Caki2 (cell line): ENCODE measurements around the gene DCXR. TPM values are rescaled to one million over a fixed set of nuclear protein-coding genes. Genes with fewer than 3 reads are reported as not detected.

ENCODE experiments used
- DNase-seq: peaks from one replicate; pipeline ENCODE4 v3.0.0-alpha.2; 2015; ENCODE audit warnings: low read depth
- in situ Hi-C: cut with HindIII; loops from 2 replicates; pipeline ENCODE4 v1.10.0; 2016; ENCODE audit warnings: low sequenced_read_pairs, low pct_unique_long_range_greater_than_20kb, mixed read lengths
- total RNA-seq: library from RNA; depleted of rRNA; stranded (reverse); fragments of >200 nt; shearing (Covaris generic); gene quantifications from 2 replicates; pipeline ENCODE4 v1.2.3, GENCODE V29; 2014; ENCODE audit warnings: low replicate concordance

The DCXR gene
- total RNA-seq, 1 experiment from 2014 or later: 98.4 TPM

DNA sequence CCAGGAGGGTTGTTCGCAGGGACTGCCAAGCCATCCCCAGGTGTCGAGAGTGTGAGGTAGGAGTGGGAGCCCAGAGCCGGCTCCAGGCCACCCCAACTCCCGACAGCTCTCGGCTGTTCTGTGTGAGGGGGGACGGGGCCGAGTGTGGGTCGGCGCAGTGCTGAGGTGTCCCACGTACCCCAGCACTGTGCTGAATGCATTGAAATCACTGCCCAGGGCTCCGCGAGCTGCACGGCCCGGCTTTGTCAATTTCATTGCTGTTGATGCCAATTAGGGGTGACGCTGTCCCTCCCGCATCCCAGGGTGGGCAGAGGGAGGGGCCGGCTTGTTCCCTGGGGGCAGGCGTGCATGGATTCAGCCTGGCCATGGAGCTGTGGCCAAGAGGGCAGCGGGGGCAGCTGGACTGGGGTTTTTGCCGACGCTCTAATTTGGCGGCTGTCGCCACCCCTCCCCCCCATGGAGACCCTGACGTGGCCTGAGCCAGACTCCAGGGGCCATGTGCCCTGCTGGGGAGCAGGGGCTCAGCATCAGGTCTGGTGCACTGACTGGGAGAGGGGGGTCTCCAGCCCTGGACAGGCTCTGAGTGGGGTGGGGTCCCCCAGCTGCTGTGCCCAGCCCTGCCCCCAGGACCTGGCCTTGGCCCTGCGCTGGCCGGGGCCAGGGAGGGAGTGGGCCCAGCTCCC is 29.1 kb downstream of the DCXR start:
- in situ Hi-C loops: no loop called here
- no peak for DNase-seq

DNA sequence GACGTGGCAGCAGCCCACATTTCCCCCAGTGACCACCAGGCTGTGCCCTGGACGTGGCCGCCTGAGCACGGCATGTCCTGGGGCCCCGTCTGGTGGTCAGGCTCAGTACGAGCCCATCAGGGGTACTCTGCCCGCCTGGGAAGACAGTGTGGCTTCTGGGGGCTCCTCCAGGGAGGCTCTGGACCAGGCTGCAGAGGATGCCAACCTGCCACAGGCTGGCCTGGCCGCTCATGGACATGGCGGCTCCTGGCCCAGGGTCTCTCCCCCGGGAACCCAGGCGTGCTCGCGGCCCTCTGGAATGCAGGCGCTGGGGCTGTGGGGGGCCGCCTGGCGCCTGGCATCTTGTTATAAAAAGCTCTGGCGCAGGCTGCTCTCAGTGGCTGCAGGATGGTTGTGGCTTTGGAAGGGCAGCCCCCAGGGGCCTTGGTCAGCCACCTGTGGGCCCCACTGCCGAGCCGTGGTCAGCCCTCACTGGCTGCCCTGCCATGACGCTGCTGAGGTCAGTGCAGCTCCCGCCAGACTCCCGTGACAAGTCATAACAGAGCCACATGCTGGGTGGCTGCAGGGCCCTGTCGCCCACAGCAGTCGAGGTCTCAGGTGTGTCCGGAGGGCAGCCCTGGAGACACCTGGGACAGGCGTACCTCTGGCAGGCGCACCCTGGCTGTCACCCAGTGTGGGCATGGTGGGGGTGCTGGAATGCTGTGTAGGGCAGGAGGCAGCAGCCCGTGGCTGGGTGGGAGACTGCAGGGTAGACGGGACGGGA is 29.8 kb downstream of the DCXR start:
- no peak for DNase-seq
- in situ Hi-C loops: no loop called here

DNA sequence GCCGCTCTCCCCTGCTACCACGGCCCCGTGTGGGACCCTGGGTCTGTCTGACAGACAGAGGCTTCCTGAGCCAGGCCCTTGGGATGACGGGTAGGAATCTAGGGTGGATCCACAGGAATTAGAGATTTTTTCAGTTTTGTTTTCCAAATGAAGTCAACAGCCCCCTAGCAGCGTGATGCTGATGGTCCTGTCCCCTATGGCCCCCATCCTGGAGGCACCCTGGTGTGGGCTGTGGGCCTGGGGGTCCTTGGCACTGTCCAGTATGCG is 30.3 kb downstream of the DCXR start:
- DNase-seq: no peak
- in situ Hi-C loops: no loop called here

DNA sequence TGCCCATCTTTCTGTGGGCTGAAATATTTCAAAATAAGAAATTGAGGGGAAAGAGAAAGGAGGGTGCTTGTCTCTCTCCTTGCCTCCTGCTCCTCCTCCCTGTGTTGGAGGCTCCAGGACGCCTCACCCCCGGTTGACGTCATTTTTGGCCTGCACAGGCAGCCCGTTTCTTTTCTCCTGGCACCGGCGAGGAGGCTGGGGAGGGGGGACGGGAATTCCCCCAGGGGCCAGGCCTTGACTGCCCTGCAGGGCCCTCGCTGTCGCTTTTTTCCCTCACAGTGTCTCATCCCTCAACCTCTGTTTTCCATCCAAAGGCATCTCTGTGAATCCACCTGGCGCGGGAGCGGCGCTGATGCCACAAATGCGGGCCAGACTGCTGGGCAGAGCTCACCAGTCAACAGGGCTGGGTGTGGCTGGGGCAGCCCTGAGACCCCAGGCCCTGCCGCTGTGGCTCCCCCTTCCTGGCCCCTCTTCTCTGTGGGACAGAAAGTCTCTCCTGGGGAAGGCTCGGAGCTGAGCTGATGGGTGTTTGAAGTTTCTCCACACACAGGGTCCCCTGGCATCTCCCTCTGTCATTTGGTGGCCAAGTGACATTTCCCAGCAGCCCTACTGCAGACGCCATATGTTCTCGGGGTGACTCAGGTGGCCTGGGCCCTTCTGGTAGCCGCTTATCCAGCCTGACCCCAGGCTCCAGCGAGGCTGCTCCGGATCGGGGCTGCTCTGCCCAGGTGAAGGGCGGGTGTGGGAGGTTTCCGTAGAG is 30.8 kb downstream of the DCXR start:
- no peak for DNase-seq
- in situ Hi-C loops: no loop called here

DNA sequence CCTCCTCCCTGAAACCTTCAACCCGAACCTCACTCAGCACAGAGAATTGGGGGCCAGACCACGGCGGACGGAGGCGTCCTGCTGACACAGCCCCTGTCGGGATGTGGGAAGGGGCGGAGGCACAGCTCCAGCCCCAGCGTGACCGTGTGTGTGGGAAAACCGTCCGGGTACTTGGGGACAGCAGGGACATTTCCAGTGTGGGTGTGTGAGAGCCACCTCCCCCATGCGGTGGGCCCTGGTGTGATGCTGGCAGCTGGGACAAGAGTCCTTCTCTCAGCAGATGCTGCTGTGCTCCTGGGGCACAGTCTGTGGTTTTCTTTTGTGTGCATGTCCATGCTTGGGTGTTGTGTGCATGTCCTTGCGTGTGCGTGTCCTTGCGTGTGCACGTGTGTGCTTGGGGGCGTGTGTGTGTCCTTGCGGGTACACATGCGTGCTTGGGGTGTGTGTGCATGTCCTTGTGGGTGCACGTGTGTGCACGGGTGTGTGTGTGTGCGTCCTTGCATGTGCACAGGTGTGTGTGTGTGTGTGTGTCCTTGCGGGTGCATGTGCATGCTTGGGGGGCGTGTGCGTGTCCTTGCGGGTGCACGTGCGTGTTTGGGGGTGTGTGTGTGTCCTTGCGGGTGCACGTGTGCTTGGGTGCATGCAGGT is 31.7 kb downstream of the DCXR start:
- no peak for DNase-seq
- in situ Hi-C loops: no loop called here

DNA sequence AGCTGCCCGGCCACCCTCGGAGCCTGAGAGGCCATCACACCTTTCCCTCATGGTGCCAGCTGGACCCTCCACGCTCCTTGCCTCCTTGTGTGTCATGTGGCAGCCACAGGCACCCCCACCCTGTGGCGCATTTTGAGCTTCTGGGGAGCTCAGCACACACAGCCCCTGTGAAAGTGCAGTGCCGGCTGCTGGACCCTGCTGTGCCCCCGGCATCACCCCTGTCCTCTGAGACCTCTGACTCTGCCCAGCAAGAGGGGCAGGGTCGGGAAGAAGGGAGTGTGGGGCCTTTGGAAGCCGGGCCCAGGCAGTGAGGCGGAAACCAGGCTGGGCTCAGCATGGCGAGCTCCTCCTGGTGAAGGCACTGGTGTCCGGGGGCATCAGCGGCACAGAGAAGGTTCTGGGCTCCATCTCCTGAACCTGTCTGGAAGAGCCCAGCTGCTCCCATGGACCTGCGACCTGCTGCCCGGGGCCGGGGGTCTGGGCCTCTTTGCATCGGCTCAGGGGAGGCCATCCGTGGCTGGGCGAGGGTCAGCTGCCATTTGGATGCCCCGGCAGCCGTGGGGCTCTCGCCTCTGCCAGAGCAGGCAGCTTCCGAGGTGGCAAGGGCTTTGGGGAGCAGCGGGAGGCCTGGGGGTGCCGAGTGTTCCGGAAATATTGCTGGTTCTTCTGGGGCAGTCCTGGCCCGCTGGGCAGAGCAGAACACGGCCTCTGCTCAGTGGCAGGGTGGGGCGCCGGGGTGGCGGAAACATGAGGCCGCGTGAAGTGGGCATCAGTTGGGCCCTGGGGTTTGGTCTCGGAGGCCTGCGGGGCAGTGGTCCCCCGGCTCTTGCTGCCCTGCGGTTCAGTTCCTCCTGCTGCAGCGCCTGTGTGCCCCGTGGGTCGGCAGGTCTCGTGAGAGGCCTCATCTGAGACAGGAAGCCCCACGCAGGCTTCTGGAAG is 32.7 kb downstream of the DCXR start:
- DNase-seq: no peak
- in situ Hi-C loops: no loop called here

DNA sequence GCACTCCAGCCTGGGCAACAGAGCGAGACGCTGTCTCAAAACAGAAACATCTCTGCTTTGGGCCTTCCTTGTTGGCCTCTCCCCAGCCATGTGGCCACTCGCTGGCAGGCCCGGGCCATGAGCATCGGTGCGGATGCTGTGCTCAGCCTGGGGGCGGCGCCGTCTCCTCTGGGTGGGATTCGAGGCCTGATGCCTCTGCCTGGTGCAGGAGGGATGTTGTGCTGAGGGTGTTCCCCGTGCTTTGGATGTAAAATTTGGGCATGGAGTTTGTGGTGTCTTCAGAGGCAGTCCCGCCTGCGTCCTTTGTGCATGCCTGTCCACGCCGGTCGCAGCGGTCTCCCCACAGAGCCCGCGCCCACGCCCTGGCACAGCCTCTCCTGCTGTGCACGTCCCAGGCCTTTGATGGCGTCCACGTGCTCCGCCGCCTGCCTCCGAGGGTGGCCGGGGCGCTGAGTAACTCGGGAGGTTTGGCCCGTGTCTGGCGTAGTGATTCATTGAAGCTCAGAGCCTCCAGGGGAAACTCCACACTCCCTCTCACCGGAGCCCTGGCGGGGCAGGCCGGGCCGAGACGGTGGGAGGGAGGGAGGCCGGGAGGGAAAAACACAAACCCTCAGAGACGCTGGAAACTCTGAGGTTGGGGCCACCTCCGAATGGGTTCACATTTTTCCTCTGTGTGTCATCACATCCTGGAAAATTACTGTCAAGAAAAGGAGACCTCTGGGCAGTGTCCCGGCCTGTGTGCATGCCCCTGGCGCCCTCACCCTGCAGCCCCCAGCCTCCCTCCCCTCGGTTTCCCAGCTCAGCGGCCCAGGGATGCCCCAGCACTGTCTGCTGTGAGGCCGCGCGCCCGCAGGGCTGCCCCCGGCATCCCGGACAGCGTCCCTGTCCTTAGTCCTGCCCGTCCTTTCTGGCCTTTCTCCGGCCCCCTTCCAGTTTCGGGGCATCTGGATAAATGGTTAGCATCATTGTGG is 33.8 kb downstream of the DCXR start:
- DNase-seq: peak; percentile 97
- in situ Hi-C loops: no loop called here

DNA sequence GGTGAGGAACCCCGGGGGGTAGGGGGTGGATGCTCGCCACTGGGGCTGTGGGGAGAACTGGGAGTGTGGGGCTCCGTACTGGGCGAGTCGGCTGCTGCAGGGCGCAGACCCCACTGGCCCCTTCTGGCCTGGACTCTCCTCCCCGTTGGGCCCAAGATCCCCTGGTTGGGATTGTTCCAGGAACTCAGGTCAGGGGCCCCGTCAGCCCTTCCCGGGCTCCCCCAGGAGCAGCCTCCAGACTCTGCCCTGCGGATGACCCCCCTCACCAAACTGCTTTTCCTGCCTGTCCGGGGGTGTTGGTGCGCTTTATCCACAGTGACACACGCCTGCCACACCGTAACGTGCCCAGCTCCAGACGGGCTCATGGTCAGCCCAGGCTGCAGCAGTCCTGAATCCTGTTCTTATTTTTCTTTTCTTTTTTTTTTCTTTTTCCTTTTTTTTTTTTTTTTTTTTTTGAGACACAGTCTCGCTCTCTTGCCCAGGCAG is 35.9 kb downstream of the DCXR start:
- no peak for DNase-seq
- in situ Hi-C loops: no loop called here

DNA sequence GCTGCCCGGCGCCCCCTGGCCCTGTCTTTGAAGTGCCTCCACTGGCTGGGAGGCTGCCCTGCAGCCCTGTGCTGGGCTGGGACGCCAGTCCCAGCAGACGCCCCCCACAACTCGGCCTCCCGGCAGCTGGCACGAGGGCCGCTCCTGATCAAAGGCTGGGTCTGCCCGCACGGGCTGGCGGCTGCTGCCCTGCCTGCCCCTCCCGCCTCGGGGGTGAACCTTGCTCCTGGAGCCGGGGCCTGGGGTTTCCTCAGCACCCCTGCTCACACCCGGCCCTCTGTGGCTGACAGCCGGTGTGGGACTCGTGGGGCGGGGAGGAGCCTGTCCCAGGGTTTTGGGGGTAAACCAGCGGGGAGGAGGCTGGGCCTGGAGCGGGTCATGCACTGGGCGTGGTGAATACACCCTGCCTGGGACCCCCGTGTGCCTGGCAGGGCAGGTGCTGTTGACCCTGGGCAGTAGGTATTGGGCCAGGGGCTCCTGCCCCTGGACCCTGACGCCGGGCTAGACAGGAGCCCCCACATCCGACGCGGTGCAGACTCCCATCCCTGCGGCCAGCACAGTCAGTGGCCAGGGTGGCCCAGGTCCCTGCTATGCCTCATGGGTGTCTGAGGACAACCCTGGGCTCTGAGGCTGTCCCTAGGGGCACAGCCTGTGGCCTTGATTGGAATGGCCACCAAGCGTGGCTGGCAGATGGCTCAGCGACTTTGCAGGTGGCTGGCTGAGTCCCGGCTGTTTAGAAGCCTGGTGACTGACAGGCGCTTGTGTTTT is 36.5 kb downstream of the DCXR start:
- in situ Hi-C loops: no loop called here
- no peak for DNase-seq

DNA sequence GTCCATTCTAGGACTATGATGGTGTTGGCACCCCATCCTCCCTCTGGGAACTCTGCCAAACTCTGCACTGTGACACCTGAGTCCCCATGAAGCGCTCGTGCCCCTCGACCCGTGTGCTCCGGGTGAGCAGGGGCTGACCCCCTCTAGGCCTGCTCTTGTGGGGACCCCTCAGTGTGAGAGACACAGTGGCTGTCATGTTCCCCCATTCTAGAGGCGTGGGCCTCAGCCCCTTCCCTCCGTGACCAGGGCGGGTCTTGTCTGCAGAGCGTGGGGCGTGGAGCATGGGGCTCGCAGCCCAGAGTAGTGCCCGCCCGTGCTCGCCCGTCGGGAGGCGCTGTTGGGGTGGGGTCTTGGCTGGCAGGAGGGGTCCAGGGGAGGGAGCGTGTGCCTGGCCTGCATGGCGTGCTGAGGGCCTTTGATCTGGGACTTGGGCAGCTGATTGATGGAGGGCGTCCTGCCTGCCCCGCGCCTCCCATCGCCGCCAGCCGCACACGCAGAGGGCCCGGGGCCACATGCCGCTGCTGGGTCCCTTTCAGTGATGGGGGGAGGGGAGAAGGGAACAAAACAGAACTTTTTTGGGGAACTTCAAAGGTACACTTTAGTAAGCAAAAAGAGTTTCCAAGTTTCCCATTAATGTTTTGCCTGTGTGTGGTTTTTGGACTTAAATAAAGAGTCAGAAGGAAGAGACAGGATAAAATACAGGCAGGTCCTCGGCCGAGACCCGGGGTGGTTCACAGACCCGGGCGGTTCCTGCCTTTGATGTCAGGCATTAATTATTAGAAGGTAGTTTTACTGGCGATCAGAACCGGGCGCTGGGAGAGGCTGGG is 37.3 kb downstream of the DCXR start:
- in situ Hi-C loops: no loop called here
- no peak for DNase-seq

DNA sequence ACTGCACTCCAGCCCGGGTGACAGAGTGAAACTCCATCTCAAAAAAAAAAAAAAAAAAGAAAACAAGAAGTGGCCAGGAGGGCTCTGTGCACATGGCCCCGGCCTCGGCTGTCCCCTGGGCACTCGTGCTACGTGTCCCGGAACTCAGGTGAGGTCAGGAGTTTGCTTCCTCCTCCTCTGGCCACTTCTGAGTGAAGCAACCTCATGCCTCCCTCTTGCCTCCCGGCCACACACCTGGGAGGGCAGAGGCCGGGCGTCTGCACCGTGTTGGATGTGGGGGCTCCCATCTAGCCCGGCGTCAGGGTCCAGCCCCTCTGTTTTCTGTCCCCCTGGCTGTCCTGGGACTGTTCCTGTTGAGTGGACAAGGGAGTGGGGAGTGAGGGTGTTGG is 37.9 kb downstream of the DCXR start:
- no peak for DNase-seq
- in situ Hi-C loops: no loop called here

DNA sequence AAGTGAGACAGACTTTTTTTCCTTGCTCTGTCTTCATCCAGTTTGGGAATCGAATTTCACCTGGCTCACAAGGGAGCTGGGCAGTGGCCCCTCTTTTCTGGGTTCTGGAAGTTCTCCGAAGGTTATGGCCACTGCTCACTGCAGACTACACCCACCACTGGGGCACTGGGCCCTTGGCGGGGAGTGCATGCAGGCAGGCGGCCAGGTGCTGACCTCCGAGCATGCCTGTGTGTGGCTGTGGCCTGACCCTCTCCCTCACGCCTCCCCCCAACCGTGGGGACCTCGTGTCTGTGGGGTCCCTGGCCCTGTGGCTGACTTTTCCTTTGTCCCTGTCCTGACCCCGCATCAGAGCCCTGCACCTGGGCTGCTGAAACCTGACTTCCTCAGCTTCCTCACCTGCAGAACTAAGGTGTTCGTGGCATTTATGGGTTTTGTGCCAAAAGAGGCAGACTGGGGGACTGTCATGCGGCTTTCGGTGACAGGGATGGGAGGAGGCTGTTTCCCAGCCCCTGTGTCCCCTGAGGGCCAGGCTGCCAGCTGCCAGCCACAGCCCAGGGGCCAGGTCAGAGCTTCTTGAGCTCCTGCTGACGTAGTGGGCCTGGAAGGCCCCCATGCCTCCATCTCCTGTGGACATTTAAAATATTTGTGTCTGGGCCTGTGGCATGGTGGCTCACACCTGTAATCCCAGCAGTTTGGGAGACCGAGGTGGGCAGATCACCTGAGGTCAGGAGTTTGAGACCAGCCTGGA is 38.6 kb downstream of the DCXR start:
- no peak for DNase-seq
- in situ Hi-C loops: no loop called here

DNA sequence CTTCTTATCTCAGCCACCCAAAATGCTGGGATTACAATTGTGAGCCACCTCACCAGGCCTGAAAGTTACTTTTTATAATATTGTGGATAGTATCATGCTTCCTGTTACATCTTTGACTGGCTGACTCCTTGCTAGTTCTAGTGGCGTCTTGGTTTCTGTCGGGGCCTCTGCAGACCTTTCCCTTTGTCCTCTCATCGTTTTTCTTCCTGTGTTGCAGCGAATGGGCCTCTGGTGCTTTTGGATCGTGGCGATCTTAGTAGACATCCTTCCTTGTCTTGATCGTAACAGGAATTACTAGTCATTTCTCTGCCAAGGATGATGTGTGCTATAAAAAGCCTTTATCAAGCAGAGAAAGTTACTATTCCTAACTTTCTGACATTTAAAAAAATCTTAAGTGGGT is 39.3 kb downstream of the DCXR start:
- no peak for DNase-seq
- in situ Hi-C loops: no loop called here

DNA sequence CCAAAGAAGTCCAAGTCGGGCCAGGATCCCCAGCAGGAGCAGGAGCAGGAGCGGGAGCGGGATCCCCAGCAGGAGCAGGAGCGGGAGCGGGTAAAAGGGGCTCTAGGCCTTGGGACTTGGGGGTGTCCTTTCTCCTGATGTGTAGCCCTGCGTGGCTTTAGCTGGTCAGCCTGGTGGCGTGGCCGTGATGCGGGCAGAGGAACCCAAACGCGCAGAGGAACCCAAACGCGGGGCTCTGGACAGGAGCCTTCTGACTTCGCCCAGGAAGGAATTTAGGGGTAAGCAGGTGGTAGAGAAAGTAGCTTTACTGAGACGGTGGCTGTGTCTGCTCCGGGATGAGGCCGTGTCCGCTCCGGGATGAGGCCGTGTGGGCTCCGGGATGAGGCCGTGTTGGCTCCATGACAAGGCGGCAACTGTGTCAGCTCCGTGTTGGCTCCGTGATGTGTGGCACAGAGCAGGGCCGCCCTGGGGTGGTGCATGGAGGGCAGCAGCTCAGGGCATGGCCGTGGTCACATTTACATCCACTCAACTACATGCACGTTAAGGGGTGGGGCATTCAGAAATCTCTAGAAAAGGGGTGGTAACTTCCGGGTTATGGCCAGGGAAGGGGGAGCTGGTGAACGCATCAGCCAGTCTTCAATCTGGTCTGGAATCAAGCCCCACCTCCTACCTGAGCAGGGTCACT is 40.6 kb downstream of the DCXR start:
- in situ Hi-C loops: no loop called here

More for the DNA sequence above, 40.6 kb downstream of the DCXR start:
- no peak for DNase-seq
